GM21360 (cell line): ENCODE results near the gene GPS1.

Experiments
- ATAC-seq: cut with Tn5 transposase; IDR thresholded peaks from one replicate; pipeline ENCODE4 v1.9.1; 2021; ENCODE audit warnings: mild to moderate bottlenecking, moderate library complexity; ENCODE audit not compliant: unreplicated experiment

The GPS1 gene

GRCh38 chr17:82041144-82041814 is 10.4 kb upstream of the GPS1 start:
- no peak for ATAC-seq

- ATAC-seq = no peak
These were observed 9.0 kb upstream of the GPS1 start for GRCh38 chr17:82042649-82043048.

- ATAC-seq = no peak
These were observed 8.2 kb upstream of the GPS1 start for GRCh38 chr17:82043507-82043906.

- ATAC-seq = no peak
These were observed 5.7 kb upstream of the GPS1 start for GRCh38 chr17:82045936-82046484.

GRCh38 chr17:82046903-82047302 is 4.8 kb upstream of the GPS1 start:
- ATAC-seq = no peak

- ATAC-seq = no peak
These were observed 4.3 kb upstream of the GPS1 start for GRCh38 chr17:82047379-82047778.

GRCh38 chr17:82047914-82048570 is 3.7 kb upstream of the GPS1 start:
- no peak for ATAC-seq

- no peak for ATAC-seq
These were observed 3.1 kb upstream of the GPS1 start for GRCh38 chr17:82048571-82048971.

- ATAC-seq = no peak
These were observed 2.6 kb upstream of the GPS1 start for GRCh38 chr17:82049106-82049505.

- no peak for ATAC-seq
These were observed 2.2 kb upstream of the GPS1 start for GRCh38 chr17:82049521-82049971.

GRCh38 chr17:82050152-82050760 is 1.4 kb upstream of the GPS1 start:
- no peak for ATAC-seq

- ATAC-seq = no peak
These were observed 697 bp upstream of the GPS1 start for GRCh38 chr17:82050761-82051641.

GRCh38 chr17:82052638-82053059 is 951 bp downstream of the GPS1 start:
- no peak for ATAC-seq

GRCh38 chr17:82053130-82053529 is 1.4 kb downstream of the GPS1 start:
- ATAC-seq = no peak

GRCh38 chr17:82053556-82054263 is 2.0 kb downstream of the GPS1 start:
- ATAC-seq = no peak

GRCh38 chr17:82054351-82055022 is 2.8 kb downstream of the GPS1 start:
- no peak for ATAC-seq

- no peak for ATAC-seq
These were observed 3.6 kb downstream of the GPS1 start for GRCh38 chr17:82055023-82055964.

- ATAC-seq = no peak
These were observed 4.4 kb downstream of the GPS1 start for GRCh38 chr17:82055965-82056728.
